Upper lobe of left lung (tissue), 6 donors: ENCODE measurements around the gene GFI1B. TPM values are rescaled to one million over a fixed set of nuclear protein-coding genes. Genes with fewer than 3 reads are reported as not detected.
A peak's percentile ranks its signal among the peaks of the same experiment; 100 is the strongest.
"Not testable (repeated sequence)": the region's sequence is repeated elsewhere in the genome, so short reads cannot be mapped to it uniquely, and the experiment has no call there.

Experiments
- ATAC-seq, 2 donors: fragments of 200-7000 bp; cut with Tn5 transposase; one replicate each; pipeline ENCODE4 v1.9.1; 2022; ENCODE audit warnings: mild to moderate bottlenecking in 2 of 2, moderate library complexity in 2 of 2; ENCODE audit not compliant: low FRiP score in 2 of 2
- DNase-seq, 2 donors: peaks; one replicate each; pipeline ENCODE4 v3.0.0-alpha.2; 2019 to 2020
- H3K27ac ChIP-seq, 4 donors: fragments of 200-600 bp; sonication (generic); one replicate each; pipeline ENCODE4 v1.5.1; 2016 to 2019
- H3K27me3 ChIP-seq, 4 donors: fragments of 200-600 bp; sonication (generic); one replicate each; pipeline ENCODE4 v1.5.1; 2017 to 2019
- H3K36me3 ChIP-seq, 4 donors: fragments of 200-600 bp; sonication (generic); one replicate each; pipeline ENCODE4 v1.5.1; 2016 to 2019
- H3K4me1 ChIP-seq, 4 donors: fragments of 200-600 bp; sonication (generic); one replicate each; pipeline ENCODE4 v1.5.1; 2018 to 2019
- H3K4me3 ChIP-seq, 4 donors: fragments of 200-600 bp; sonication (generic); one replicate each; pipeline ENCODE4 v1.5.1; 2017 to 2019; ENCODE audit warnings: mild to moderate bottlenecking in 2 of 4, moderate library complexity in 1 of 4
- H3K9me3 ChIP-seq, 4 donors: fragments of 200-600 bp; sonication (generic); one replicate each; pipeline ENCODE4 v1.5.1; 2018 to 2019
- CTCF ChIP-seq, 6 experiments: fragments of 450-650 bp in 4 of 6; fragments of 200-600 bp in 2 of 6; sonication (generic) in 2 of 6; IDR thresholded peaks; one replicate each; pipeline ENCODE4 v1.5.1; 2016 to 2019; ENCODE audit warnings: antibody characterized with exemption in 6 of 6
- EP300 ChIP-seq, 4 donors: sonication (generic); formaldehyde crosslinking; IDR thresholded peaks; one replicate each; pipeline ENCODE4 v1.5.1; 2017; ENCODE audit warnings: antibody characterized with exemption in 4 of 4, control low read depth in 2 of 4
- POLR2A ChIP-seq, 4 donors: fragments of 450-650 bp; IDR thresholded peaks; one replicate each; pipeline ENCODE4 v1.5.1; 2016 to 2017; ENCODE audit warnings: antibody characterized with exemption in 4 of 4, mild to moderate bottlenecking in 2 of 4
- POLR2AphosphoS5 ChIP-seq, 2 donors: sonication (generic); formaldehyde crosslinking; IDR thresholded peaks; one replicate each; pipeline ENCODE4 v1.5.1; 2017; ENCODE audit warnings: antibody characterized with exemption in 2 of 2
- WGBS, 2 donors: methylation state at CpG; one replicate each; pipeline ENCODE4 v1.1.5; 2017 to 2018; 5-methylcytosine and 5-hydroxymethylcytosine counted together
- total RNA-seq, 6 donors: library from RNA; depleted of rRNA in 4 of 6; stranded (reverse); fragments of >200 nt in 4 of 6; gene quantifications; one replicate each; pipeline versions ENCODE4 v1.1.0 to v1.2.1, GENCODE V29; 2016 to 2021
- donor health status: DM: no; HTN: no; CAD: no; lungs with moderate emphysema.
- donor health status: DM: no; HTN: yes; CAD: no; lungs with severe emphysema.

The GFI1B gene
- total RNA-seq, 6 donors from 2014 or later: 0.97 to 3.5 (median 1.9) TPM

- Histone ChIP-seq H3K4me3 (no peak overlapping the region), H3K36me3 (no peaks in the 10 kb centered on the region), H3K27ac (no peak overlapping the region), H3K27me3 (no peaks in the 10 kb centered on the region), H3K9me3 (no peaks in the 10 kb centered on the region), H3K4me1 (no peaks in the 10 kb centered on the region)
- no peak for ATAC-seq
- 74% methylated on average over 6 of the region's 6 CpGs for whole genome bisulfite sequencing, 2 donors
- no peak for TF ChIP-seq CTCF (IDR thresholded peaks at IDR 0.05)
- TF ChIP-seq POLR2A (IDR thresholded peaks at IDR 0.05): no peak
- TF ChIP-seq EP300 (IDR thresholded peaks at IDR 0.05): no peak
- no peak for TF ChIP-seq POLR2AphosphoS5 (IDR thresholded peaks at IDR 0.05)
- no peak for DNase-seq
Observed at GRCh38 chr9:132961002-132961401, 17.5 kb upstream of the GFI1B start.

GRCh38 chr9:132965478-132965877 is 13.0 kb upstream of the GFI1B start:
- Histone ChIP-seq H3K4me3 (no peak overlapping the region), H3K9me3 (no peaks in the 10 kb centered on the region), H3K27ac (no peak overlapping the region), H3K4me1 (no peaks in the 10 kb centered on the region), H3K36me3 (no peaks in the 10 kb centered on the region), H3K27me3 (no peaks in the 10 kb centered on the region)
- WGBS, 2 donors: 75 to 88% methylated on average over 9 of the region's 9 CpGs
- DNase-seq (no peak), ATAC-seq (no peak)
- TF ChIP-seq POLR2AphosphoS5 (IDR thresholded peaks at IDR 0.05) (no peak), CTCF (IDR thresholded peaks at IDR 0.05) (no peak), POLR2A (IDR thresholded peaks at IDR 0.05) (no peak), EP300 (IDR thresholded peaks at IDR 0.05) (no peak)

- H3K27me3 ChIP-seq, DNase-seq, H3K36me3 ChIP-seq, H3K27ac ChIP-seq, ATAC-seq, H3K9me3 ChIP-seq, H3K4me3 ChIP-seq: not testable (repeated sequence)
- WGBS, 2 donors: 91% methylated on average over 3 of the region's 3 CpGs
- peaks cover 0 to 12% (median 7%) of the 10 kb centered on the region in 4 donors for H3K4me1 ChIP-seq
Observed at GRCh38 chr9:132967908-132968307, 10.6 kb upstream of the GFI1B start.

GRCh38 chr9:132969783-132970182 is 8.7 kb upstream of the GFI1B start:
- Histone ChIP-seq H3K27me3 (no peaks in the 10 kb centered on the region), H3K27ac (no peak overlapping the region), H3K4me3 (no peak overlapping the region), H3K36me3 (no peaks in the 10 kb centered on the region), H3K9me3 (no peaks in the 10 kb centered on the region), H3K4me1 (peaks cover 0 to 13% (median 8%) of the 10 kb centered on the region in 4 donors)
- no peak for ATAC-seq
- WGBS, 2 donors: 60 to 78% methylated on average over 7 of the region's 7 CpGs
- no peak for DNase-seq
- TF ChIP-seq EP300 (IDR thresholded peaks at IDR 0.05) (no peak), POLR2AphosphoS5 (IDR thresholded peaks at IDR 0.05) (no peak), POLR2A (IDR thresholded peaks at IDR 0.05) (no peak), CTCF (IDR thresholded peaks at IDR 0.05) (no peak)

- DNase-seq: no peak
- peak in 1 of 2 donors; percentile 57 for ATAC-seq
- TF ChIP-seq CTCF (IDR thresholded peaks at IDR 0.05): no peak
- no peak for TF ChIP-seq POLR2A (IDR thresholded peaks at IDR 0.05)
- no peak for TF ChIP-seq EP300 (IDR thresholded peaks at IDR 0.05)
- TF ChIP-seq POLR2AphosphoS5 (IDR thresholded peaks at IDR 0.05): no peak
- 77 to 80% methylated on average over 16 of the region's 16 CpGs for WGBS, 2 donors
- Histone ChIP-seq H3K4me3 (no peak overlapping the region), H3K9me3 (no peaks in the 10 kb centered on the region), H3K27ac (no peak overlapping the region), H3K36me3 (no peaks in the 10 kb centered on the region), H3K27me3 (no peaks in the 10 kb centered on the region), H3K4me1 (peaks cover 0 to 13% (median 8%) of the 10 kb centered on the region in 4 donors)
Observed at GRCh38 chr9:132970324-132971062, 8.0 kb upstream of the GFI1B start.
